22Rv1 (cell line): ENCODE data around the gene SIAE.

ENCODE experiments used
- H3K27ac ChIP-seq: fragments of 450-650 bp; 2 replicates; pipeline ENCODE4 v1.5.1; 2017
- ZFX ChIP-seq: fragments of 450-650 bp; IDR thresholded peaks from 2 replicates; pipeline ENCODE4 v1.6.1; 2017; ENCODE audit warnings: antibody characterized with exemption, borderline replicate concordance
- TF ChIP-seq, protein P1 (sequence below): fragments of 450-650 bp; IDR thresholded peaks from 2 replicates; pipeline ENCODE4 v1.5.1; 2017; ENCODE audit warnings: mild to moderate bottlenecking

Gene SIAE

GRCh38 chr11:124667601-124668000 lies 5.9 kb downstream of the SIAE start:
- TF ChIP-seq, protein P1, sequence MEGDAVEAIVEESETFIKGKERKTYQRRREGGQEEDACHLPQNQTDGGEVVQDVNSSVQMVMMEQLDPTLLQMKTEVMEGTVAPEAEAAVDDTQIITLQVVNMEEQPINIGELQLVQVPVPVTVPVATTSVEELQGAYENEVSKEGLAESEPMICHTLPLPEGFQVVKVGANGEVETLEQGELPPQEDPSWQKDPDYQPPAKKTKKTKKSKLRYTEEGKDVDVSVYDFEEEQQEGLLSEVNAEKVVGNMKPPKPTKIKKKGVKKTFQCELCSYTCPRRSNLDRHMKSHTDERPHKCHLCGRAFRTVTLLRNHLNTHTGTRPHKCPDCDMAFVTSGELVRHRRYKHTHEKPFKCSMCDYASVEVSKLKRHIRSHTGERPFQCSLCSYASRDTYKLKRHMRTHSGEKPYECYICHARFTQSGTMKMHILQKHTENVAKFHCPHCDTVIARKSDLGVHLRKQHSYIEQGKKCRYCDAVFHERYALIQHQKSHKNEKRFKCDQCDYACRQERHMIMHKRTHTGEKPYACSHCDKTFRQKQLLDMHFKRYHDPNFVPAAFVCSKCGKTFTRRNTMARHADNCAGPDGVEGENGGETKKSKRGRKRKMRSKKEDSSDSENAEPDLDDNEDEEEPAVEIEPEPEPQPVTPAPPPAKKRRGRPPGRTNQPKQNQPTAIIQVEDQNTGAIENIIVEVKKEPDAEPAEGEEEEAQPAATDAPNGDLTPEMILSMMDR: no peak
- no peak overlapping the region for H3K27ac ChIP-seq

DNA sequence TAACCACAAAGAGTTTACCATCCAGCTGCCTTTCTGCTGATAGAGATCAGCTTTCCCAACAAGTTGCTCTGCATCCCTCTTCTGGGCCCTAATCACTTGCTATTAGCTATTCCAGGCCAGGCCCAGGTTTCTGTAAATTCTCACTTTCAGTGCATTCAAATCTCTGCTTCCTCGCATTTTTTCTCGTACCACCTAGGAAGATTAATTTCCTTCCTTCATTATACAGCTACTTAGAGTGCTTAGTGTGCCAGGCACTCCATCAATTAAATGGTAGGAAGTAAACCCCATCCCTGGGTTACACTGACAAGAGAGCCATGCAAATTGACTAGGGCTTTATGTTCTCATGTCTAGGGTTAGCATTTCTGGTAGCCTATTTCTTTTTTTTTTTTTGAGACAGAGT lies 9.7 kb downstream of the SIAE start:
- no peak overlapping the region for H3K27ac ChIP-seq
- TF ChIP-seq, protein P1: no peak
- TF ChIP-seq ZFX: no peak

DNA sequence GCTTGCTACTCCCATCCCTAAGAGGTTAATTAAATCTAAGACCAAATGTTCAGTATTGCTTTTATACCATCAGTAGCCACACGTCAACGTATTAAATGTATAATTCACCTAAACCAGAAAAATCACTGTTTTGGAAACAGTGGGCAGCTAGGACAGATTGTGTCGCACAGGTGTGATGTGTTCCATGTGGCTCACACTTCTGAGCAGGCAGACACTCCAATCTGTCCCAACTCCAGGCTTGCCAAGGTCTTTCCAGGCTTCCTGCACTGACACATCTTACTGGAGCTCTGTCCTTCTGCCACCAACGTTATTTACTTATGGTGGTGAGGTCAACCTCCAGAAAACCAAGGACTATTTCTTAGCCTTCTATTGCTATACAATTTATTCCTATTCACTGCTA lies 11.4 kb downstream of the SIAE start:
- TF ChIP-seq, protein P1: no peak
- TF ChIP-seq ZFX: no peak
- no peak overlapping the region for H3K27ac ChIP-seq

GRCh38 chr11:124661553-124661952 lies 12.0 kb downstream of the SIAE start:
- TF ChIP-seq, protein P1: no peak
- TF ChIP-seq ZFX: no peak
- H3K27ac ChIP-seq: no peak overlapping the region

- no peak for TF ChIP-seq ZFX
- TF ChIP-seq, protein P1: no peak
- no peak overlapping the region for H3K27ac ChIP-seq
These were observed 14.6 kb downstream of the SIAE start for GRCh38 chr11:124658986-124659385.

GRCh38 chr11:124658501-124658900 lies 15.0 kb downstream of the SIAE start:
- no peak overlapping the region for H3K27ac ChIP-seq
- TF ChIP-seq, protein P1: no peak
- TF ChIP-seq ZFX: no peak

GRCh38 chr11:124657904-124658303 lies 15.6 kb downstream of the SIAE start:
- H3K27ac ChIP-seq: no peak overlapping the region

More at GRCh38 chr11:124657904-124658303, 15.6 kb downstream of the SIAE start:
- TF ChIP-seq ZFX: no peak
- TF ChIP-seq, protein P1: no peak
